Measurements from ENCODE around the gene SLC35D2.

Gene SLC35D2

GRCh38 chr9:96382839-96383164 is 709 bp downstream of the SLC35D2 start:
- no peak overlapping the region for H3K27ac ChIP-seq
- H3K4me3 ChIP-seq (ENCODE audit: low read depth in 1 of 2, low read length in 1 of 2): peak overlapping the region; percentile 59 to 67
- TF ChIP-seq, protein P1, sequence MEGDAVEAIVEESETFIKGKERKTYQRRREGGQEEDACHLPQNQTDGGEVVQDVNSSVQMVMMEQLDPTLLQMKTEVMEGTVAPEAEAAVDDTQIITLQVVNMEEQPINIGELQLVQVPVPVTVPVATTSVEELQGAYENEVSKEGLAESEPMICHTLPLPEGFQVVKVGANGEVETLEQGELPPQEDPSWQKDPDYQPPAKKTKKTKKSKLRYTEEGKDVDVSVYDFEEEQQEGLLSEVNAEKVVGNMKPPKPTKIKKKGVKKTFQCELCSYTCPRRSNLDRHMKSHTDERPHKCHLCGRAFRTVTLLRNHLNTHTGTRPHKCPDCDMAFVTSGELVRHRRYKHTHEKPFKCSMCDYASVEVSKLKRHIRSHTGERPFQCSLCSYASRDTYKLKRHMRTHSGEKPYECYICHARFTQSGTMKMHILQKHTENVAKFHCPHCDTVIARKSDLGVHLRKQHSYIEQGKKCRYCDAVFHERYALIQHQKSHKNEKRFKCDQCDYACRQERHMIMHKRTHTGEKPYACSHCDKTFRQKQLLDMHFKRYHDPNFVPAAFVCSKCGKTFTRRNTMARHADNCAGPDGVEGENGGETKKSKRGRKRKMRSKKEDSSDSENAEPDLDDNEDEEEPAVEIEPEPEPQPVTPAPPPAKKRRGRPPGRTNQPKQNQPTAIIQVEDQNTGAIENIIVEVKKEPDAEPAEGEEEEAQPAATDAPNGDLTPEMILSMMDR (IDR thresholded peaks at IDR 0.05): no peak
- H3K27me3 ChIP-seq: no peaks in the 10 kb centered on the region
- no peaks in the 10 kb centered on the region for H3K36me3 ChIP-seq
- no peaks in the 10 kb centered on the region for H3K9me3 ChIP-seq
- H3K4me1 ChIP-seq (ENCODE audit: control insufficient read depth in 1 of 2, insufficient read depth in 1 of 2, low read depth in 1 of 2, low read length in 1 of 2): peaks cover 8 to 14% of the 10 kb centered on the region in 2 experiments

DNA sequence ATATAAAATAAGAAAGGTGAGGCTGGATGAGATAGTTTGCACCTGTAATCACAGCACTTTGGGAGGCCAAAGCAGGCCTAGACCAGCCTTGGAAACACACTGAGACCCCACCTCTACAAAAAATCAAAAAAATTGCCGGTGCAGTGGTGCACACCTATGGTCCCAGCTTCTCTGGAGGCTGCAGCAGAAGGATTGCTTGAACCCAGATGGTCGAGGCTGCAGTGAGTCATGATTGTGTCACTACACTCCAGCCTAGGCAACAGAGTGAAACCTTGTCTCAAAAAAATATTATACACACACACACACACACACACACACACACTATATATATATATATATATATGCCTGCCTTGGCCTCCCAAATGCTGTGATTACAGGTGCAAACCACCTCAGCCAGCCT is 1.3 kb downstream of the SLC35D2 start:
- no peak overlapping the region for H3K27ac ChIP-seq
- H3K36me3 ChIP-seq: no peaks in the 10 kb centered on the region
- H3K4me3 ChIP-seq (ENCODE audit: low read depth in 1 of 2, low read length in 1 of 2): peak overlapping the region in 1 of 2 experiments; percentile 67
- TF ChIP-seq, protein P1 (IDR thresholded peaks at IDR 0.05): no peak
- H3K4me1 ChIP-seq (ENCODE audit: control insufficient read depth in 1 of 2, insufficient read depth in 1 of 2, low read depth in 1 of 2, low read length in 1 of 2): peaks cover 8 to 14% of the 10 kb centered on the region in 2 experiments
- H3K27me3 ChIP-seq: no peaks in the 10 kb centered on the region
- no peaks in the 10 kb centered on the region for H3K9me3 ChIP-seq

GRCh38 chr9:96381696-96382095 is 1.8 kb downstream of the SLC35D2 start:
- H3K36me3 ChIP-seq: no peaks in the 10 kb centered on the region
- H3K27ac ChIP-seq: no peak overlapping the region
- no peak overlapping the region for H3K4me3 ChIP-seq (ENCODE audit: low read depth in 1 of 2, low read length in 1 of 2)
- H3K27me3 ChIP-seq: no peaks in the 10 kb centered on the region
- H3K9me3 ChIP-seq: no peaks in the 10 kb centered on the region
- H3K4me1 ChIP-seq (ENCODE audit: control insufficient read depth in 1 of 2, insufficient read depth in 1 of 2, low read depth in 1 of 2, low read length in 1 of 2): peaks cover 8 to 14% of the 10 kb centered on the region in 2 experiments
- TF ChIP-seq, protein P1 (IDR thresholded peaks at IDR 0.05): no peak

DNA sequence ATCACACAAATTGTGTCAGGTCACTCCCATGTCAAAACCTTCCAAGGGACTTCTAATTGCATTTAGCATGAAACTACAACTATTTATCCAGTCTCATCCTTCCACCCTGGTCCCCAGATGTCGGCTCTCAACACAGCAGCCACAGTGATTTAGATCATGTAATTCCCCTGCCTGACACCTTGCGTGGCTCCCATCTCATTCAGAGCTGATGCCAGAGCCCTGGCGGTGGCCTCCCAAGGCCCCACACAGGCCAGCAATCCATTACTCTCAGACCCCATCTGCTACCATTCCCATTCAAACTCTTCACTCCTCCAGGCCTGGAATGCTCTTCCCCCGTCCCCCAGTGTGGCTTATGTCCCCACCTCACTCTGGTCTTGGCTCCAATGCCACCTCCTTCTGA is 2.4 kb downstream of the SLC35D2 start:
- peaks cover 8 to 14% of the 10 kb centered on the region in 2 experiments for H3K4me1 ChIP-seq (ENCODE audit: control insufficient read depth in 1 of 2, insufficient read depth in 1 of 2, low read depth in 1 of 2, low read length in 1 of 2)
- no peak overlapping the region for H3K4me3 ChIP-seq (ENCODE audit: low read depth in 1 of 2, low read length in 1 of 2)
- no peak overlapping the region for H3K27ac ChIP-seq
- TF ChIP-seq, protein P1 (IDR thresholded peaks at IDR 0.05): no peak
- no peaks in the 10 kb centered on the region for H3K36me3 ChIP-seq
- no peaks in the 10 kb centered on the region for H3K27me3 ChIP-seq
- no peaks in the 10 kb centered on the region for H3K9me3 ChIP-seq

GRCh38 chr9:96379461-96379860 is 4.0 kb downstream of the SLC35D2 start:
- Histone ChIP-seq H3K4me3 (ENCODE audit: low read depth in 1 of 2, low read length in 1 of 2) (no peak overlapping the region), H3K4me1 (ENCODE audit: control insufficient read depth in 1 of 2, insufficient read depth in 1 of 2, low read depth in 1 of 2, low read length in 1 of 2) (peaks cover 8 to 14% of the 10 kb centered on the region in 2 experiments), H3K27me3 (no peaks in the 10 kb centered on the region), H3K27ac (no peak overlapping the region), H3K36me3 (no peaks in the 10 kb centered on the region), H3K9me3 (no peaks in the 10 kb centered on the region)
- TF ChIP-seq, protein P1 (IDR thresholded peaks at IDR 0.05): no peak

GRCh38 chr9:96378187-96378586 is 5.3 kb downstream of the SLC35D2 start:
- Histone ChIP-seq H3K4me3 (ENCODE audit: low read depth in 1 of 2, low read length in 1 of 2) (no peak overlapping the region), H3K4me1 (ENCODE audit: control insufficient read depth in 1 of 2, insufficient read depth in 1 of 2, low read depth in 1 of 2, low read length in 1 of 2) (peaks cover 8 to 13% of the 10 kb centered on the region in 2 experiments), H3K36me3 (no peaks in the 10 kb centered on the region), H3K27me3 (no peaks in the 10 kb centered on the region), H3K27ac (no peak overlapping the region), H3K9me3 (no peaks in the 10 kb centered on the region)
- TF ChIP-seq, protein P1 (IDR thresholded peaks at IDR 0.05): no peak

All from neutrophil (primary cell).